ENCODE measurements around the gene GRB14.

The GRB14 gene

GRCh38 chr2:164609790-164610189 is 11.5 kb downstream of the GRB14 start:
- no peak for DNase-seq

GRCh38 chr2:164606557-164606956 is 14.7 kb downstream of the GRB14 start:
- no peak for DNase-seq

GRCh38 chr2:164605295-164605694 is 16.0 kb downstream of the GRB14 start:
- no peak for DNase-seq

GRCh38 chr2:164600763-164601162 is 20.5 kb downstream of the GRB14 start:
- DNase-seq: no peak

GRCh38 chr2:164599954-164600589 is 21.2 kb downstream of the GRB14 start:
- peak; percentile 89 for DNase-seq

GRCh38 chr2:164597983-164598382 is 23.3 kb downstream of the GRB14 start:
- peak; percentile 23 for DNase-seq

GRCh38 chr2:164595031-164595430 is 26.3 kb downstream of the GRB14 start:
- DNase-seq: no peak

GRCh38 chr2:164593959-164594358 is 27.3 kb downstream of the GRB14 start:
- DNase-seq: no peak

GRCh38 chr2:164593541-164593940 is 27.7 kb downstream of the GRB14 start:
- no peak for DNase-seq

- no peak for DNase-seq
Observed at GRCh38 chr2:164589522-164589921, 31.8 kb downstream of the GRB14 start.

- no peak for DNase-seq
Observed at GRCh38 chr2:164581050-164581449, 40.2 kb downstream of the GRB14 start.

GRCh38 chr2:164574931-164575330 is 46.4 kb downstream of the GRB14 start:
- DNase-seq: no peak

GRCh38 chr2:164570475-164570874 is 50.8 kb downstream of the GRB14 start:
- no peak for DNase-seq

- DNase-seq: no peak
Observed at GRCh38 chr2:164569378-164569777, 51.9 kb downstream of the GRB14 start.

GRCh38 chr2:164568317-164568716 is 53.0 kb downstream of the GRB14 start:
- DNase-seq: no peak

- DNase-seq: no peak
Observed at GRCh38 chr2:164567335-164567989, 53.8 kb downstream of the GRB14 start.

- no peak for DNase-seq
Observed at GRCh38 chr2:164565359-164565758, 55.9 kb downstream of the GRB14 start.

- no peak for DNase-seq
Observed at GRCh38 chr2:164562666-164563065, 58.6 kb downstream of the GRB14 start.

GRCh38 chr2:164561991-164562390 is 59.3 kb downstream of the GRB14 start:
- no peak for DNase-seq

- no peak for DNase-seq
Observed at GRCh38 chr2:164561416-164561815, 59.9 kb downstream of the GRB14 start.

- no peak for DNase-seq
Observed at GRCh38 chr2:164560902-164561301, 60.4 kb downstream of the GRB14 start.

GRCh38 chr2:164560181-164560792 is 61.0 kb downstream of the GRB14 start:
- peak; percentile 63 for DNase-seq

- DNase-seq: no peak
Observed at GRCh38 chr2:164558450-164558849, 62.8 kb downstream of the GRB14 start.

- DNase-seq: no peak
Observed at GRCh38 chr2:164554487-164554886, 66.8 kb downstream of the GRB14 start.
